Measurements from ENCODE around the gene PRKN. TPM values are rescaled to one million over a fixed set of nuclear protein-coding genes. Genes with fewer than 3 reads are reported as not detected.

The PRKN gene
- total and polyA plus RNA-seq, 2 experiments from 2014 or later = 2.3 to 3.9 TPM

DNA sequence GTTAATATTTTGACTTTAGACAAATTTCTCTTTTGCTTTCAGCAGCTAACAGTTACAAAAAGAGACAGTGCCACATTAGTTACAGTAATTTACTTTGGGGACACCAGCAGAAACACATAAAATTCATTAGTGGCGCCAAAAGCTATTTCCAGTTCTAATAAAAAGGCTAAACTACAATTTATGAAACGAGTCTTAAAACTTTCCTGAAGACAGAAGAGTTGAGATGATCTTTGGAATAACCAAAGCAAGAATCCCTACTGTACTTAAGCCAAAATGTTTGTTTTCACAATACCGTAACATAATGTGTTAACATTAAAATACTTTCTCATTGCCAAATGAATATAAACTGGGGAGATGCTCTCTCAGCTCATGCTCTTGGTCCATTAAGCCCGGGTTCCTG, 1103.5 kb downstream of the PRKN start:
- H3K27me3 ChIP-seq = no peaks in the 10 kb centered on the region
- no peak overlapping the region for H3K27ac ChIP-seq
- H3K9me3 ChIP-seq (ENCODE audit: low read depth) = no peaks in the 10 kb centered on the region
- no peak overlapping the region for H3K4me2 ChIP-seq
- no peaks in the 10 kb centered on the region for H3K4me1 ChIP-seq (ENCODE audit: insufficient read depth)
- DNase-seq (ENCODE audit: low spot score) = no peak
- TF ChIP-seq, protein P1, sequence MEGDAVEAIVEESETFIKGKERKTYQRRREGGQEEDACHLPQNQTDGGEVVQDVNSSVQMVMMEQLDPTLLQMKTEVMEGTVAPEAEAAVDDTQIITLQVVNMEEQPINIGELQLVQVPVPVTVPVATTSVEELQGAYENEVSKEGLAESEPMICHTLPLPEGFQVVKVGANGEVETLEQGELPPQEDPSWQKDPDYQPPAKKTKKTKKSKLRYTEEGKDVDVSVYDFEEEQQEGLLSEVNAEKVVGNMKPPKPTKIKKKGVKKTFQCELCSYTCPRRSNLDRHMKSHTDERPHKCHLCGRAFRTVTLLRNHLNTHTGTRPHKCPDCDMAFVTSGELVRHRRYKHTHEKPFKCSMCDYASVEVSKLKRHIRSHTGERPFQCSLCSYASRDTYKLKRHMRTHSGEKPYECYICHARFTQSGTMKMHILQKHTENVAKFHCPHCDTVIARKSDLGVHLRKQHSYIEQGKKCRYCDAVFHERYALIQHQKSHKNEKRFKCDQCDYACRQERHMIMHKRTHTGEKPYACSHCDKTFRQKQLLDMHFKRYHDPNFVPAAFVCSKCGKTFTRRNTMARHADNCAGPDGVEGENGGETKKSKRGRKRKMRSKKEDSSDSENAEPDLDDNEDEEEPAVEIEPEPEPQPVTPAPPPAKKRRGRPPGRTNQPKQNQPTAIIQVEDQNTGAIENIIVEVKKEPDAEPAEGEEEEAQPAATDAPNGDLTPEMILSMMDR (IDR thresholded peaks at IDR 0.05; ENCODE audit: poor library complexity) = no peak
- TF ChIP-seq EZH2phosphoT487 (IDR thresholded peaks at IDR 0.05; ENCODE audit: low read depth, severe bottlenecking, unreplicated experiment) = no peak
- TF ChIP-seq EZH2 (IDR thresholded peaks at IDR 0.05; ENCODE audit: borderline replicate concordance) = no peak
- no peak overlapping the region for H2AFZ ChIP-seq
- H3K36me3 ChIP-seq (replicated peaks; ENCODE audit: insufficient read depth, low read depth) = no peaks in the 10 kb centered on the region
- H3K79me2 ChIP-seq = no peaks in the 10 kb centered on the region
- WGBS (ENCODE audit: low lambda C conversion rate, missing lambda C conversion rate) = 62% methylated on average over 4 of the region's 4 CpGs
- no peak overlapping the region for H3K4me3 ChIP-seq
- H3K9me2 ChIP-seq (replicated peaks; ENCODE audit: insufficient read depth) = no peaks in the 10 kb centered on the region
- H4K20me1 ChIP-seq (ENCODE audit: insufficient read depth, poor library complexity, severe bottlenecking) = no peaks in the 10 kb centered on the region

DNA sequence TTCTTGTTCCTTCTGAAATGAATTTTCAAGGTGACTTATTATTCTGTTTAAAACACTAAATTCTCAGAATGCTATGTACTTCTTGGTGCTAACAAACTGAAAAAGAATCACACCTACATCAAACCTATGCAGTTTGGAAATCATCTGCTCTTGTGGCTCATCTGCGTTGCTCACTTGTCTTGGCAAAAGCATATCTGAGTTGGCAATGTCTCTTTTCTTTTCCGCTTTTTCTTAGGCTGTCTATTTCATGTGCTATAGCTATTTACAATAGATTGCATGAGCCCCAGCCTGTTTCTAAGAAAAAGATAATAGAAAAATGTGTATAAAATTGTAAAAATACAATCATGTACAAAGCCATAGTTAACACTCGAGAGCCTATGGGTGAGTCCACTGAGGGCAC, 1104.8 kb downstream of the PRKN start:
- 84% methylated on average over 3 of the region's 3 CpGs for WGBS (ENCODE audit: low lambda C conversion rate, missing lambda C conversion rate)
- TF ChIP-seq EZH2 (IDR thresholded peaks at IDR 0.05; ENCODE audit: borderline replicate concordance) = no peak
- TF ChIP-seq, protein P1 (IDR thresholded peaks at IDR 0.05; ENCODE audit: poor library complexity) = no peak
- TF ChIP-seq EZH2phosphoT487 (IDR thresholded peaks at IDR 0.05; ENCODE audit: low read depth, severe bottlenecking, unreplicated experiment) = no peak

DNA sequence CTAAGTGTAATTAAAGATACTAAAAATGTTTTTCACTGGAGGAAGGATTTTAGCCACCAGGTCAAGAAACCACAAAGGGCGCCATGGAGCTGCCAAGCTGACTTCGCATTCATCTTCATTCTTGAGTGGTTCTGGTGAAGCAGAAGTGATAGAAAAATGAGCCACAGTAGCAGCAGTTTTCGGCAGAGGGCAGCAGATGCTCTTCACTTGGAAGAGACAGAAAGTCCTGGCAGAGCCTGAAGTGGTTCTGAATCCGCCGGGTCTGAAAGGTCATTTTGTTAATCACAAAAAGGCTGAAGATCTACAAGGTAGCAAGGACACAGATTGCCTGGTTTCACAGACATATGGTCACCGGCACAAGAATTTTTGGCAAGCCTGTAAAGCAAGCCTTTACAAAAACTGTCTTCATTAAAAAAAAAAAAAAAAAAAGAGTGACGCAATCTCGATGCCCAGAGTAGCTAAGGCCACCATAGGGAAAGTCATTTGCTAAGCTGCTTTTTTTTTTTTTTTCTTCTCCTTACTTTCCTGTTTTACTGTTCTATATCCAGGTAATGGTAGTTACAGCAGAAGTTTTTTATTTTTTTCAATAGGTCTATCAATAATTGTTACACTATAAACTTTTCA, 1108.6 kb downstream of the PRKN start:
- TF ChIP-seq, protein P1 (IDR thresholded peaks at IDR 0.05; ENCODE audit: poor library complexity) = peak; percentile 58
- TF ChIP-seq EZH2phosphoT487 (IDR thresholded peaks at IDR 0.05; ENCODE audit: low read depth, severe bottlenecking, unreplicated experiment) (no peak), EZH2 (IDR thresholded peaks at IDR 0.05; ENCODE audit: borderline replicate concordance) (no peak)
- Histone ChIP-seq H3K27me3 (no peaks in the 10 kb centered on the region), H3K4me1 (ENCODE audit: insufficient read depth) (no peaks in the 10 kb centered on the region), H3K4me3 (no peak overlapping the region), H4K20me1 (ENCODE audit: insufficient read depth, poor library complexity, severe bottlenecking) (no peaks in the 10 kb centered on the region), H3K9me2 (replicated peaks; ENCODE audit: insufficient read depth) (no peaks in the 10 kb centered on the region), H2AFZ (no peak overlapping the region), H3K36me3 (replicated peaks; ENCODE audit: insufficient read depth, low read depth) (no peaks in the 10 kb centered on the region), H3K4me2 (peak overlapping the region; percentile 36), H3K79me2 (no peaks in the 10 kb centered on the region), H3K9me3 (ENCODE audit: low read depth) (no peaks in the 10 kb centered on the region), H3K27ac (no peak overlapping the region)
- WGBS (ENCODE audit: low lambda C conversion rate, missing lambda C conversion rate) = 49% methylated on average over 8 of the region's 8 CpGs
- DNase-seq (ENCODE audit: low spot score) = peak; percentile 59

More for the DNA sequence above, 1104.8 kb downstream of the PRKN start:
- H3K36me3 ChIP-seq (replicated peaks; ENCODE audit: insufficient read depth, low read depth) = no peaks in the 10 kb centered on the region
- H3K4me3 ChIP-seq = no peak overlapping the region
- no peak overlapping the region for H3K4me2 ChIP-seq
- H3K27ac ChIP-seq = no peak overlapping the region
- no peak overlapping the region for H2AFZ ChIP-seq
- H3K27me3 ChIP-seq = no peaks in the 10 kb centered on the region
- H3K4me1 ChIP-seq (ENCODE audit: insufficient read depth) = no peaks in the 10 kb centered on the region
- H3K9me2 ChIP-seq (replicated peaks; ENCODE audit: insufficient read depth) = no peaks in the 10 kb centered on the region
- no peaks in the 10 kb centered on the region for H3K9me3 ChIP-seq (ENCODE audit: low read depth)
- H3K79me2 ChIP-seq = no peaks in the 10 kb centered on the region
- H4K20me1 ChIP-seq (ENCODE audit: insufficient read depth, poor library complexity, severe bottlenecking) = no peaks in the 10 kb centered on the region
- DNase-seq (ENCODE audit: low spot score) = no peak
